ENCODE data around the gene CORO1C. TPM values are rescaled to one million over a fixed set of nuclear protein-coding genes. Genes with fewer than 3 reads are reported as not detected.
A peak's percentile ranks its signal among the peaks of the same experiment; 100 is the strongest.

The CORO1C gene
- total RNA-seq, 2 donors from 2014 or later, result 59.6 to 70.7 TPM

GRCh38 chr12:108630481-108631207, 100.7 kb downstream of the CORO1C start:
- H3K27ac ChIP-seq, result peak overlapping the region; percentile 41 to 46
- DNase-seq (ENCODE audit: low spot score), result no peak

GRCh38 chr12:108629824-108630476, 101.4 kb downstream of the CORO1C start:
- TF ChIP-seq, protein P1, sequence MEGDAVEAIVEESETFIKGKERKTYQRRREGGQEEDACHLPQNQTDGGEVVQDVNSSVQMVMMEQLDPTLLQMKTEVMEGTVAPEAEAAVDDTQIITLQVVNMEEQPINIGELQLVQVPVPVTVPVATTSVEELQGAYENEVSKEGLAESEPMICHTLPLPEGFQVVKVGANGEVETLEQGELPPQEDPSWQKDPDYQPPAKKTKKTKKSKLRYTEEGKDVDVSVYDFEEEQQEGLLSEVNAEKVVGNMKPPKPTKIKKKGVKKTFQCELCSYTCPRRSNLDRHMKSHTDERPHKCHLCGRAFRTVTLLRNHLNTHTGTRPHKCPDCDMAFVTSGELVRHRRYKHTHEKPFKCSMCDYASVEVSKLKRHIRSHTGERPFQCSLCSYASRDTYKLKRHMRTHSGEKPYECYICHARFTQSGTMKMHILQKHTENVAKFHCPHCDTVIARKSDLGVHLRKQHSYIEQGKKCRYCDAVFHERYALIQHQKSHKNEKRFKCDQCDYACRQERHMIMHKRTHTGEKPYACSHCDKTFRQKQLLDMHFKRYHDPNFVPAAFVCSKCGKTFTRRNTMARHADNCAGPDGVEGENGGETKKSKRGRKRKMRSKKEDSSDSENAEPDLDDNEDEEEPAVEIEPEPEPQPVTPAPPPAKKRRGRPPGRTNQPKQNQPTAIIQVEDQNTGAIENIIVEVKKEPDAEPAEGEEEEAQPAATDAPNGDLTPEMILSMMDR (IDR thresholded peaks at IDR 0.05), result no peak
- Histone ChIP-seq H3K4me3 (no peak overlapping the region), H3K36me3 (no peaks in the 10 kb centered on the region), H3K27ac (peak overlapping the region; percentile 41 to 46), H3K27me3 (no peaks in the 10 kb centered on the region), H3K9me3 (no peaks in the 10 kb centered on the region), H3K4me1 (peaks cover 0 to 25% of the 10 kb centered on the region in 2 donors)
- peak; percentile 79 for DNase-seq (ENCODE audit: low spot score)

More at GRCh38 chr12:108630481-108631207, 100.7 kb downstream of the CORO1C start:
- Histone ChIP-seq H3K36me3 (no peaks in the 10 kb centered on the region), H3K9me3 (no peaks in the 10 kb centered on the region), H3K4me3 (no peak overlapping the region), H3K4me1 (peaks cover 0 to 25% of the 10 kb centered on the region in 2 donors), H3K27me3 (no peaks in the 10 kb centered on the region)
- TF ChIP-seq, protein P1 (IDR thresholded peaks at IDR 0.05), result no peak

- no peak for DNase-seq (ENCODE audit: low spot score)
- H3K27me3 ChIP-seq, result no peaks in the 10 kb centered on the region
- H3K27ac ChIP-seq, result peak overlapping the region; percentile 35 to 45
- peaks cover 0 to 25% of the 10 kb centered on the region in 2 donors for H3K4me1 ChIP-seq
- H3K9me3 ChIP-seq, result no peaks in the 10 kb centered on the region
- H3K36me3 ChIP-seq, result no peaks in the 10 kb centered on the region
- H3K4me3 ChIP-seq, result no peak overlapping the region
- TF ChIP-seq, protein P1 (IDR thresholded peaks at IDR 0.05), result no peak
These were observed 102.2 kb downstream of the CORO1C start for GRCh38 chr12:108629151-108629550.

GRCh38 chr12:108627134-108627920, 104.0 kb downstream of the CORO1C start:
- no peak for DNase-seq (ENCODE audit: low spot score)
- Histone ChIP-seq H3K4me3 (no peak overlapping the region), H3K4me1 (peaks cover 0 to 34% of the 10 kb centered on the region in 2 donors), H3K36me3 (no peaks in the 10 kb centered on the region), H3K27ac (no peak overlapping the region), H3K9me3 (no peaks in the 10 kb centered on the region), H3K27me3 (no peaks in the 10 kb centered on the region)
- TF ChIP-seq, protein P1 (IDR thresholded peaks at IDR 0.05), result no peak

GRCh38 chr12:108625228-108625627, 106.1 kb downstream of the CORO1C start:
- H3K4me1 ChIP-seq, result peaks cover 0 to 33% of the 10 kb centered on the region in 2 donors
- TF ChIP-seq, protein P1 (IDR thresholded peaks at IDR 0.05), result no peak
- no peaks in the 10 kb centered on the region for H3K36me3 ChIP-seq
- no peaks in the 10 kb centered on the region for H3K9me3 ChIP-seq
- H3K4me3 ChIP-seq, result no peak overlapping the region
- H3K27ac ChIP-seq, result no peak overlapping the region
- H3K27me3 ChIP-seq, result no peaks in the 10 kb centered on the region
- DNase-seq (ENCODE audit: low spot score), result no peak

All from right atrium auricular region (tissue), 2 donors.